GM21717 (cell line): Measurements from ENCODE around the gene UTP14A.
A peak's percentile ranks its signal among the peaks of the same experiment; 100 is the strongest.
"Not testable (repeated sequence)": the region's sequence is repeated elsewhere in the genome, so short reads cannot be mapped to it uniquely, and the experiment has no call there.

Source experiments
- ATAC-seq: cut with Tn5 transposase; IDR thresholded peaks from one replicate; pipeline ENCODE4 v1.9.1; 2021; ENCODE audit warnings: mild to moderate bottlenecking, moderate library complexity; ENCODE audit not compliant: unreplicated experiment

UTP14A gene, protein sequence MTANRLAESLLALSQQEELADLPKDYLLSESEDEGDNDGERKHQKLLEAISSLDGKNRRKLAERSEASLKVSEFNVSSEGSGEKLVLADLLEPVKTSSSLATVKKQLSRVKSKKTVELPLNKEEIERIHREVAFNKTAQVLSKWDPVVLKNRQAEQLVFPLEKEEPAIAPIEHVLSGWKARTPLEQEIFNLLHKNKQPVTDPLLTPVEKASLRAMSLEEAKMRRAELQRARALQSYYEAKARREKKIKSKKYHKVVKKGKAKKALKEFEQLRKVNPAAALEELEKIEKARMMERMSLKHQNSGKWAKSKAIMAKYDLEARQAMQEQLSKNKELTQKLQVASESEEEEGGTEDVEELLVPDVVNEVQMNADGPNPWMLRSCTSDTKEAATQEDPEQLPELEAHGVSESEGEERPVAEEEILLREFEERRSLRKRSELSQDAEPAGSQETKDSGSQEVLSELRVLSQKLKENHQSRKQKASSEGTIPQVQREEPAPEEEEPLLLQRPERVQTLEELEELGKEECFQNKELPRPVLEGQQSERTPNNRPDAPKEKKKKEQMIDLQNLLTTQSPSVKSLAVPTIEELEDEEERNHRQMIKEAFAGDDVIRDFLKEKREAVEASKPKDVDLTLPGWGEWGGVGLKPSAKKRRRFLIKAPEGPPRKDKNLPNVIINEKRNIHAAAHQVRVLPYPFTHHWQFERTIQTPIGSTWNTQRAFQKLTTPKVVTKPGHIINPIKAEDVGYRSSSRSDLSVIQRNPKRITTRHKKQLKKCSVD

DNA sequence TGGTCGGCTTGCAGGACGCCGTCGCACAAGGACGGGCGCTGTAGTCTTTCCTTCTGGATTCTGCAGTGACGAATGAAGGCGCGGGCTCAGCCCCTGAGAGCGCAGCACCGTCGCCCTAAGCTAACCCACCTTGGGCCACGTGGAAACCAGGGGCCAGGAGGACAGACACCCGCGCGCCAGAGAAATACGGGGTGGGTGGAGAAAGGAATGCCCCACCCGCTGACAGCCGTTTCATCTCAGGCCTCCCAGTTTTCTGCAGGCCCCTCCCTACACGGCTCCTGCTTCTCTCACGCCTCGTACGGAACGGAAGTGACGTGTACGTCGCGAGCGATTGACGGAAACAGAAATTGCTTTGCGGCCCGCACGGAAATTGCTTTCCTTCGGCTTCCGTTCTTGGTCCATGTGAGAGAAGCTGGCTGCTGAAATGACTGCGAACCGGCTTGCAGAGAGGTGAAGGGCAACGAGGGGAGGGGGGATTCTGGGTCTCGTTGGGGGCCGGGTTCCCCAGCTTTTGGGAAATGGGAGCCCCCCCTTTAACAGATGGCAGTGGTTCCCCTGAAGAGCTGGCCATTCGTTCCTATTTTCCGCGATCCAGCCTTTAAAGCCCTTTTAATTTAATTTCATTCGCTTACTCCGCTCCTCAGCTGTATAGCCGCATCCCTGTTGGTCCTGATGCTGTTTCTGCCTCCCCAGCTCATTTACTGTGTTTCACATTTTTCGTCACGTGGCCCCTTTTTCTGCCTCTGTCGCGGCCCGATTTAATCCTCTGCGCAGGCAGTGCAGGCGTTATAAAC lies at the start of gene UTP14A:
Gene UTP14A, plus strand, starts transcription at position 378 of the 794 bp plus-strand sequence. Its CDS starts 47 bp downstream, at position 425.
- peak; percentile 96 for ATAC-seq

DNA sequence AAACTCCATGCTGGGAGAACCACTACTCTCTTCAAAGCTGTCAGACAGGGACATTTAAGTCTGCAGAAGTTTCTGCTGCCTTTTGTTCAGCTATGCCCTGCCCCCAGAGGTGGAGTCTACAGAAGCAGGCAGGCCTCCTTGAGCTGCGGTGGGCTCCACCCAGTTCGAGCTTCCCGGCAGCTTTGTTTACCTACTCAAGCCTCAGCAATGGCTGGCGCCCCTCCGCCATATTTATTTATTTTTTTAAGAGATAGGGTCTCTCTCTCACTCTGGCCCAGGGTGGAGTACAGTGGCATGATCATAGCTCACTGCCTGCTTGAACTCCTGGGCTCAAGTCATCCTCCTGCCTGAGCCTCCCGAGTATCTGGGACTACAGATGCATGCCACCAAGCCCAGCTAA lies 46.8 kb upstream of the UTP14A start:
- not testable (repeated sequence) for ATAC-seq

DNA sequence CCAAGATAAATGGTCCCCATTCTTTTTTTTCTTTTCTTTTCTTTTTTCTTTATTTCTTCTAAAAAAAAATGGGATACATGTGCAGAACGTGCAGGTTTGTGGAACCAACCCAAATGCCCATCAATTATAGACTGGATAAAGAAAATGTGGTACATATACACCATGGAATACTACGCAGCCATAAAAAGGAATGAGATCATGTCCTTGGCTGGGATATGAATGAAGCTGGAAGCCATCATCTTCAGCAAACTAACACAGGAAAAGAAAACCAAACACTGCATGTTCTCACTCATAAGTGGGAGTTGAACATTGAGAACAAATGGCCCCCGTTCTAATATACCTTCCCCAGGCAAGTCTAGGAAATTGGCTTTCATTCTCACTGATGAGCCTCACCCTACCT lies 39.6 kb upstream of the UTP14A start:
- ATAC-seq, result not testable (repeated sequence)

DNA sequence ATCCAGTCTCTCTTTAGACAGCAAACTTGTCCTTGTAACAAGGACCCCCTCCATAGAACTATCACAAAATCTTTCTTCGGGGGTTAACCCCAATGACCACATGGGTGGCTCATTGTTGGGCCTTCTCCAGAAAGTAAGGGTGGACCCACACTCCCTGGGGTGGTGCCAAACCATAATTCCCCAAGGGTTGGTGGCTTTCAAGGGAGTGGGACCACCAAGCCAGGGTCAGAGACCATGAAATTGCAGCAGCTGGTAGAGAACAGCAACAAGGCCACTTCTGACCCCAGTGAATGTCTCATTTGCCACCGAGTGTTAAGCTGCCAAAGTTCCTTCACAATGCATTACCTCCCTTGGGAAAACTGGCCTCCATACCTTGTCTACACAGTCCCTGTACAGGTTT lies 33.4 kb upstream of the UTP14A start:
- no peak for ATAC-seq

DNA sequence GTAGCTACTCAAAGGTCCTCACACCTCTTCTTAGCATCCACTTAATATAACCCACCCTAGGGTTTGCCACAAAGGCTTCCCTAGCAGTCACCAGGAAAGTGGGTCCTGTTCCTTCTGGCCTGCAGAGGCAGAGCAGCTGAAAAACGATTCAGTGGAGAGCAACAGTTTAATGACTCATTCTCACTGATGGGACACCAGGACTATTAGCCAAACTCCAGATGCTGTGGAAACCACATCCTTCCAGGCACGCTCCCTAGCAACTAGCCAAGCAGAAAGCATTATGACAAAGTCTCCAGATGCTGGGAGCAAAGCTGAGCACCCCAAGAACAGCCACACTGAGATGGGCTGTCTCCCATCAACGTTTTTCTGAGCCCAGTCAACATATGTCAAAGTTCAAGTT lies 30.3 kb upstream of the UTP14A start:
- no peak for ATAC-seq

DNA sequence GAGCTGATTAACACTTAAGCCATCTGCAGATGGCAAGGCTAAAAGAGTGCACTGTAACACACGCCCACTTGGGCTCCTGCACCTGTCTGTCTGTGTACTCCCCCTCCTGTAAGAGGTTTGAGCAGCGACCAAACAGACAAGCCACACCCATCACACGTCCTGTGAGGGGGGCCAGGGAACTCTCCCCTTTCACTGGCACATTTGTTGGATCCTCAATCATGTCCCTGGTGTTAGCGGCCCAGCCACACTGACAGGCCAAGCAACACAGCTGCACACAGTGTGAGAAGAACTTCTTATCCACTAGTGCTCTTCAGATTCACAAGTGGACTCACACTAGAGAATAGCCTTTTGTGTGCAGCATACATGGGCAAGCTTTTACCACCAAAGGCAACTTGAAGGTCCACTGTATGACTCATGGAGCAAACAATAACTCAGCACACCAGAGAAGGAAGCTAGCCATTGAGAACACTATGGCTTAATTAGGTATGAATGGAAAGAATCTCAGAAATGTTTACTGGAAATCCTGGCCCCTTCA lies 29.1 kb upstream of the UTP14A start:
- ATAC-seq, result no peak

DNA sequence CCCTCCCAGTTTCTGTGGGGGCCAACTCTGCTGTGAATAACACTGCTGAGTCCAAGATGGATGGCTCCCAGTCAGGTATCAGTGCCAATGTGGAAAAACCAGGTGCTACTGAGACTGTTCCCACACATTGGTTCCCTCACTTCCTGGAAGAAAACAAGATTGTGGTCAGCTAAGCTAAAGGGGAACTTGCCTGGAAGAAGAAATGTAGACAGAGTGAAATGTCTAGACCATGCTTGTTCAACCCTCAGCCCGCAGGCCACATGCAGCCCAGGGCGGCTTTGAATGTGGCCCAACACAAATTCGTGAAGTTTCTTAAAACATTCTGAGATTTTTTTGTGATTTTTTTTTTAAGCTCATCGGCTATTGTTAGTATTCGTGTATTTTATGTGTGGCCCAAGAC lies 28.6 kb upstream of the UTP14A start:
- ATAC-seq, result no peak

DNA sequence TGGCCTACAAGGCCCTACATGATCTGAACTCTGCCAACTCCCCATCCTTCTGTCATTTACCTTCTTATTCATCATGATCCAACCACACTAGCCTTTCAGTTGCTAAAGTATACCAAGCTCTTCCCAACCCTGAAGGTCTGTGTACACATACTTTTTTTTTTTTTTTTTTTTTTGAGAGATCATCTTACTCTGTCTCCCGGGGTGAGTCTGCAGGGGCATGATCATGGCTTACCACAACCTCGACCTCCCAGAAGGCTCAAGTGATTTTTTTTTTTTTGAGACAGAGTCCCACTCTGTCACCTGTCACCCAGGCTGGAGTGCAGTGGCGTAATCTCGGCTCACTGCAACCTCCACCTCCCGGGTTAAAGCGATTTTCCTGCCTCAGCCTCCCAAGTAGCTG lies 5.9 kb upstream of the UTP14A start:
- ATAC-seq, result no peak

DNA sequence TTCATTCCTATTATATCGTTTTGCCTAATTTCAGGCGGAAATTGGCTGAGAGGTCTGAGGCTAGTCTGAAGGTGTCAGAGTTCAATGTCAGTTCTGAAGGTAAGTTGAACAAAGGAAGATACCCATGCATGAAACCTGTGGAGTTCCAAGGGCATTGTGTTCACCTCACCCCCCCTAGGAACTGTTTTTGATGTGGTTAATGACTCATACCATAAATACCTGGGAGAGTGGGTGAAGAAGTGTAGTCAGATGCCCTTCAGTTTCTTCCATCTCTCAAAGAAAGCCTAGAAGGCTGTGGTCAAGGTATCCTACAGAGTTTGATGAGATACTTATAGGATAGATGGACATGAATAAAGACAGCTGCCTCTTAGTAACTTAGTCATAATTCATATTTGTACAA lies 2.7 kb downstream of the UTP14A start:
- no peak for ATAC-seq

DNA sequence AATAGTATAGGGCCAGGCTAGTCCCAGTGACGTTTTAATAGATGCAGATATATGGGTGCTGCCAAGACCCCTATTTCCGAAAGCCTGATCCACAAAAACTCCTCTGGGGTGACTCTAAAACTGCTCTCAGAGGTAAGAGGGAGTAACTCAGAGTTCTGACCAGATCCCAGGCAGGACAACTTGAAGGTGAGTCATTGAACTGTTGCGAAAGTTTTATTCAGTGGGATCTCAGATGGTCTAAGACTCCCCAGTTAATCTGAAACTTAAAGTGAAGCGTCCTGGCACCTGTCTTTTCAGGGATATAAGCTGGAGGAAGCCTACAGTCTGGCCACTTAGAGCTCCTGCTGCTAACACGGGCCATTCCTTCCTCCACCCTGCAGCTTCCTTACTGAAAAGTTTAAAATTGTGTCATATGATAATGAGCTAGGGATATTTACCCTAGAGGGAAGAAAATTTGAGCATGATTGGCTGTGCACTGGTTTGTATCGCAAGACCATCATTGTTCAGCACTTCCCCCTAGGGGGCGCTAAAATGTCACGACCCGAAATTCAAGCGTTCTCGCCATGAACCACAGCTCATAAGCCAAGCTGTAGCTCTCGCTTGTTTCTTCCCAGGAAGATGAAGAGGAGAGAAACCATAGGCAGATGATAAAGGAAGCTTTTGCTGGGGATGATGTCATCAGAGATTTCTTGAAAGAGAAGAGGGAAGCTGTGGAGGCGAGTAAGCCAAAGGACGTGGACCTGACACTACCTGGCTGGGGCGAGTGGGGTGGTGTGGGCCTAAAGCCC lies 19.5 kb downstream of the UTP14A start:
- ATAC-seq, result no peak

DNA sequence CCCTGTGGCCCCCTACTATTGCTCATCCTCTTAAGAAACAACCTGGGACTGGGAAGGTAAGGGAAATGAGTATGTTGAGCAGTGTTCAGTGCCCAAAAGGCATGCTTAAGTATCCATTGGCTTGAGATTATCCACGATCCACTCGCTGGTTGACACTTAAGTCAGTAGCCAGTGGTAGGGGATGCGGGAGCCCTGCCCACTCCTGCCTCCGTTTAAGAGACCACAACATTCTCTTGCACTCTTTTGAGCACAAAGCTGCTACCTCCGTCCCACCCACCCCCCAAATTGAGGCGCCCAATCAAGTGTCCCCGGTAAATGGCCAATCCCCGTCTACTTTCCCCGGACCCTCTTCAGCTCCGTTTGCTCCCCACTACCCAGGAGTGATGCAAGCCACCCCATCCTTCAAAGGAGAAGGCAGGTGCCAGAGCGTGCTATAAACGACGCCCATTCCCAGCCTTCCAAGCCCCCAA lies 25.0 kb downstream of the UTP14A start:
- ATAC-seq, result no peak

DNA sequence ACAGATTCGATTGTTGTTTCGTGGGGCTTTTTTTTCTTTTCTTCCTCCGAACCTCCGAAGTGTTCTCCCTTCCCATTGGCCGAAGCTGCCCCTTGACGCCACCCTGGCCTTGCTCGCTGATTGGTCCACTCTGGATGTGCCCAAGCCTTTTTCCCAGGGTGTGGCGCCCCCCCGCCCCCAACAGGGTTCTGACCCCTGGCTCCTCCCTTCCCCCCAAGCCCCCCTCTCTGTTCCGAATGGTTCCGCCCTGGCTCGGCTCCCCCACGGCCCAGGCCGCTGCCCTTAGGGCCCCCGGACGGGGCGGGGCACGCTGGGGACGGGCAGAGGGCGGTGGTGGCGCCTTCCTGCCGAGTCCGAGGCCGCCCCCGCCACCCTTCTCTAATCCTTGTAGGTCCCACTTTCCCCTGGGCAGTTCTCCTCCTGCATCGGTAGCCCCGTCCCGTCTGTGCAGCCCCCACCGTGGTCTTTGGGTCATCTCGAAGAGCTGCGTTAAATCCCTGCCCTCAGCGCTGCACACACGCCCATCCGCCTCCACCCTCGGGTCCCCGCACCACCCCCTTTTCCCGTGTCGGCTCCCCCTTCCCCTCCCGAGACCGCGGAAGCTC lies 25.5 kb downstream of the UTP14A start:
- ATAC-seq, result peak; percentile 68

DNA sequence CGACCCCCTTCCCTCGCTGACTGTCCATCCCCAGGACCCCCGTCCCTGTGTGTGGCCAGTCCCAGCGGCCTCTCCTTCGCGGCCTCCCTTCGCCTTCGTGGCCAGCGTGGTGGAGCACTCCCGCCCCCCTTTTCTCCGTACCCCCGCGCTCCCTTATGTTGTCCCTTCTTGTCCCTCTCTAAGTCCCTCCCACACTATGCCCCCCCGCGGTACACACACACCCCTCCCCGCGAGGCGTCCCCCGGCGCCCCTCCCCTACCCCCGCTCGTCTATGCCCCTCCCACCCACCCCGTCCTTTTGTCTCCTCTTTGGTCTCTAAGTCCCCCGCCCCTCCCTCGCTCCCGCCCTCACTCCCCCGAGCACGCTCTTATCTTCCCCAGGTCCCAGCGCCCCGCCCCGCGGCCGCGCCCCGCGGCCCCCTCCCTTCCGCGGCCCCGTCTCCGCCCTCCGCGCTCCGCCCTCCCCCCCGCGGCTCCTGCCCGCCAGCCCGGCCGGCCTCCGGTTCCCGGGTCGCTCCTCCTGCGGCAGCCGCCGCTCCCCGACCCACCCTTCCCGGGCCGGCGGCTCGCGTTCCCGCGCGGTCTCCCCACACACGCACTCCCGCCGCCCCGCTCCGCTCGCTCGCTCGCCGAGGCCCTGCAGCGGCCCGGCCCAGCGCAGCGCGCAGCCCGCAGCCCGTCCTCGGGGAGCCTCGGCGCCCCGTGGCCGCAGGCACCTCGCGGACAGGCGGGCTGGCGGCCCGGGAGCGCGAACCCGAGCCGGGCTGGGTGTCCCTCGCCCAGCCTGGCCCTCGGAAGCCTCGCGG lies 26.3 kb downstream of the UTP14A start:
- ATAC-seq, result peak; percentile 42

DNA sequence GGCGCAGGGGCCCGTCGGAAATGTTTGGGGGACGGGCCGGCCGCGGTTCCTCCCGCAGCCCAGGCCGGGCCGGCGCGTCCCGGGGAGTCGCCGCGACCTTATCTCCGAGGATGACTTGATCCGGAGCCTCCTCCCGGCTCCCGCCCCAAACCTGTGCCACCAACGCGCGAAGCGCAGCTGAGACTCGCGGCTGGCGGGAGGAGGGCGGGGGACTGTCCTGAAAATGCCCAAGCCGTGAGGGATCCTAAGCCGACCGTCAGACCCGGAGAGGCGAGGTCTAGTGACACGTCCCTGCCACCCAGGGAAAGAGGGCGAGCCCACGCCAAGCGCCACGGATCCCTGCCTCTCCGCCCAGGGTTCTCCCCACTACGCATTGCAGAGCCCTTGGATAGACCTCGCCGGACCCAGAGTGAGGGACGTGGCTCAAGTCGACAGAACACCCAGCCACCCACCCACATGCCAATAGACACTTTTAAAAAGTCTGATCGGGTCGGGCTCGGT lies 26.9 kb downstream of the UTP14A start:
- peak; percentile 5 for ATAC-seq

DNA sequence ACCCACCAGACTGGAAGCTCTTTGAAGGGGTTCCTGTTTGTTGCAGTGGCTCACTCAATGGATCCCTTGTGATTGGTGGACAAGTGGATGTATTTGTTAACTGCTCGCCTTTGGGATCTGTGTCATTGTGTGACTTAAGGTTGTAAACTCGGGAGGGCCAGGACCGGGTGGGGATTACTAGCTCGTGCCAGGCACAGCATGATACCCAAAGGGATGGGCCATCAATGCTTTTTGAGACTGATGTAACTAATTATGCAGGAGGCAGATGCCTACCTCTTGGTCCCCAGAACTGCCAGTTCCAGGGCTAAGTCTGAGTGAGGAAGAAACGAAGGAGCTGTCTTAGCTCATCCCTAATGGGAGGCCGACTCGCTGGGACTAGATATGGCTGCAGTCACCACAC lies 27.7 kb downstream of the UTP14A start:
- ATAC-seq, result no peak

DNA sequence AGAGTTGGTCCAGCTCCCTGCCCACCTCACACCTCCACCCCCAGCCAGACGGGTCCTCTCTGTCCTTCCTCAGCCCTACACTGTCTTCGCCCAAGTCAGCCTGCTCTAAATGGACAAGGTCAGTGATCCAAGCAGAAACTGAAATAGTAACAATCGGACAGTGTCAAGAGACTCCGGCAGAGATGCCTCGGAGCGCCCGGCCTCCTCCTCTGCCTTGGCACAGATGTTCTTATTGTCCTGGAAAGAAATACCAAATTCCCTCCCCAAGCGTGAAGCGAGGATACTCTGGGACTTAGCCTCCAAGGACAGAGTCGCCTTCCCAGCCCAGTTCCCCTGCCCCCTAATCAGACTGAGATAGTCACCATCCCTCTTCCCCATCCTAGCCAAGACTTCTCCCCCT lies 28.5 kb downstream of the UTP14A start:
- no peak for ATAC-seq

DNA sequence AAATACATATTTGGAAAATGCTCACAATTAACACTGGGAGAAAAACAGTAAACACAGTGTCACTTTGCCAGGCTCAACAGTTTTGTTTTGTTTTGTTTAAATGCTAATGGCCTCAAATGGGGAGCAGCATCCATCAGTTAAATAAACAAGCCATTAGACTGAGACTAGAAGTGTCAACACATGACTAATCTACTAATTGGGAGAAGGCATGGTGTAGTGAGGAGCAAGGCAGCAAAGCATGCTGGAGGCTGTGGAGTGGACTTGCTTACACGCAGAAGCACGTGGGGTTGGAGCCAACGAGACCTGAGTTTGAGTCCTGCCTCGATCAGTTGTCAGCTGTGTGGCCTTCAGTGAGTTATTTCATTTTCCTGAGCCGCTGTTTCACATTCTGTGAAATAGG lies 29.0 kb downstream of the UTP14A start:
- no peak for ATAC-seq

DNA sequence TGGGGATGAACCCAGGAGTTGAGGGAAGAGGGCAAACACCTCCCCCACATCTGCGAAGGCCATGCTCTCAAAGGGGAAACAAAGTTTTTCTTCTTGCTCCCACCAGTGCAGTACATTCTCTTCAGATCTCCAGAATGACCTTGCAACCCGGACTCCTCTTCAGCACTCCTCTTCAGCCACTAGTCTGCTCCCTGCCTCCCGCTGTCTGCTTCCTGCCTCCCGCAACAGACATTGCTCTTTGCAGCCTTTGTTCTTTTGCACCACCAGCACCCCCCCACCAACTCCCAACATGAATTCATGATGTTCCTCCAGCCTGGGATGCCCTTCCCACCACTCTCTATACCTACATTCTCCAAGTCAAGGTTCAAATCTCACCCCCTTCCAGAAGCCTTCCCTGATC lies 32.1 kb downstream of the UTP14A start:
- no peak for ATAC-seq

DNA sequence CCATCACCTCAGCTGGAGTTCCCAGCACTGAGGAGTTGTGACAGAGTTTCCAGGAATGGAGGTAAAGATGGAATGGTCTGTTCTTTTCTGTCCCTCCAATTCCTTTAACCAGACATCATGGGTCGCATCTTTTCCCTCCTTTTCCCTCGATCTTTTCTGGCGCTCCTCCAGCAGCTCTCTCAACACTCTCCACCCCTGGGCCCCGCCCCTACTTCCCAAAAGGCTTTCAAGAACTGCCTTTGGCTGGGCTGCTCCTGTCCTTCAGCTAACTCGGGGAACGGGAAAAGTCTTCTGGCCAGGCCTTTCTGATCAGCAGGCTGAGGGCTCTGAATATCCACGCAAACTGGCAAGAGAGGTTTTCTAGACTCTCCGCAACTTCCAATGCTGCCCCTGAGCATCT lies 34.0 kb downstream of the UTP14A start:
- no peak for ATAC-seq
